ENCODE data around the gene CTTNBP2. TPM values are rescaled to one million over a fixed set of nuclear protein-coding genes. Genes with fewer than 3 reads are reported as not detected.

The CTTNBP2 gene
- total and polyA plus RNA-seq, 7 donors = 0.60 to 11.1 (median 4.9) TPM

DNA sequence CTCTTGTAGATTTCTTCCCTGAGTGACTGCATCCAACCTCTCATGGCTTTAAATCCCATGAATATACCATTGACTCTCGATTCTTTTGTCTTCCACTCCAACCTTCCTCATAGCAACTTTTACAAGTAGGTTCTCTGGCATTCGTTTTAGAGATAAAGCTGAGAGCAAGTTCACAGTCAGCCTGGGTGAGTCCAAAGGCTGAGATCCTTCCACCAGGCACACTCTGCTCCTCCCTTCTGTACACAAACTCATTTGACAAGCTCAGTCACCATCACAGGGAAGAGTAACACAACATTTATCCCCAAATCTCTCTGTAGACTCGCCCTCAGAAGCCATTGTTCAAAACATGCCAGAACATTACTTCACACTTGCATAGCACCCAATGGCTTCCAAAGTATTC lies 10.9 kb downstream of the CTTNBP2 start:
- Histone ChIP-seq H3K36me3 (no peaks in the 10 kb centered on the region), H3K9me3 (no peaks in the 10 kb centered on the region), H3K27ac (no peak overlapping the region), H3K4me3 (no peak overlapping the region), H3K4me1 (peaks cover 0 to 16% (median 10%) of the 10 kb centered on the region in 4 donors), H3K27me3 (no peaks in the 10 kb centered on the region)
- TF ChIP-seq, protein P1, sequence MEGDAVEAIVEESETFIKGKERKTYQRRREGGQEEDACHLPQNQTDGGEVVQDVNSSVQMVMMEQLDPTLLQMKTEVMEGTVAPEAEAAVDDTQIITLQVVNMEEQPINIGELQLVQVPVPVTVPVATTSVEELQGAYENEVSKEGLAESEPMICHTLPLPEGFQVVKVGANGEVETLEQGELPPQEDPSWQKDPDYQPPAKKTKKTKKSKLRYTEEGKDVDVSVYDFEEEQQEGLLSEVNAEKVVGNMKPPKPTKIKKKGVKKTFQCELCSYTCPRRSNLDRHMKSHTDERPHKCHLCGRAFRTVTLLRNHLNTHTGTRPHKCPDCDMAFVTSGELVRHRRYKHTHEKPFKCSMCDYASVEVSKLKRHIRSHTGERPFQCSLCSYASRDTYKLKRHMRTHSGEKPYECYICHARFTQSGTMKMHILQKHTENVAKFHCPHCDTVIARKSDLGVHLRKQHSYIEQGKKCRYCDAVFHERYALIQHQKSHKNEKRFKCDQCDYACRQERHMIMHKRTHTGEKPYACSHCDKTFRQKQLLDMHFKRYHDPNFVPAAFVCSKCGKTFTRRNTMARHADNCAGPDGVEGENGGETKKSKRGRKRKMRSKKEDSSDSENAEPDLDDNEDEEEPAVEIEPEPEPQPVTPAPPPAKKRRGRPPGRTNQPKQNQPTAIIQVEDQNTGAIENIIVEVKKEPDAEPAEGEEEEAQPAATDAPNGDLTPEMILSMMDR (IDR thresholded peaks at IDR 0.05) = no peak
- no peak for TF ChIP-seq POLR2A (IDR thresholded peaks at IDR 0.05)
- no peak for TF ChIP-seq POLR2AphosphoS5 (IDR thresholded peaks at IDR 0.05)
- no peak for TF ChIP-seq EP300 (IDR thresholded peaks at IDR 0.05)
- DNase-seq = no peak
- intact Hi-C loops (cut with DNase I) = no loop called here
- WGBS, 2 donors = 20 to 42% methylated on average over 3 of the region's 3 CpGs

DNA sequence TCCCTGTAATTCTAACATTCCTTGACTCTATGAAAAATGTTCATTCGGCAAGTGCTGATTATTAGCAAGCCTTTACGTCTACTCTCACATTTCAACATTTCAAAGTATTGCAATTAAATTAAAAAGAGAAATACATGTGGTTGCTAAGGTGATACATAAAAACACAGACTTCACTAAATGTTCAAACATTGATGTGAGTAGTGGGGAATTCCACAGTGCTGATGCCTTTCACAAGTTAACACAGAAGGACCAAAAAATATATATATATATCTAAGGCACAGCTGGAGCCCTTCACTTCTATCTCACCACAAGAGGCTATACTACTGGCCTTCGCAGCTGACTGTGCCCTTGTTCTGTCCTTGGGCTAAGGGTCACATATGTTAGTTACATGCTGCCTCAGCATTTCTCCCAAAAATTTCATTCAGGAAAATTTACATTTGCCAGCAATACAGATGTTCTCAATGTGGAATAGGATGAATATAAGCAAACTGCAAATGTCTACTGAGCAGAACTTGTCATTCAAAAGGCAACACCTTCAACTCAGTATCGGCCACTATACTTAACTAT lies 13.9 kb downstream of the CTTNBP2 start:
- Histone ChIP-seq H3K4me1 (peaks cover 0 to 15% (median 10%) of the 10 kb centered on the region in 4 donors), H3K27me3 (no peaks in the 10 kb centered on the region), H3K4me3 (no peak overlapping the region), H3K9me3 (no peaks in the 10 kb centered on the region), H3K27ac (no peak overlapping the region), H3K36me3 (no peaks in the 10 kb centered on the region)
- TF ChIP-seq, protein P1 (IDR thresholded peaks at IDR 0.05) = no peak
- TF ChIP-seq EP300 (IDR thresholded peaks at IDR 0.05) = no peak
- no peak for TF ChIP-seq POLR2A (IDR thresholded peaks at IDR 0.05)
- no peak for TF ChIP-seq POLR2AphosphoS5 (IDR thresholded peaks at IDR 0.05)
- WGBS, 2 donors = 85 to 93% methylated on average over 4 of the region's 4 CpGs
- DNase-seq = no peak
- intact Hi-C loops (cut with DNase I) = no loop called here

DNA sequence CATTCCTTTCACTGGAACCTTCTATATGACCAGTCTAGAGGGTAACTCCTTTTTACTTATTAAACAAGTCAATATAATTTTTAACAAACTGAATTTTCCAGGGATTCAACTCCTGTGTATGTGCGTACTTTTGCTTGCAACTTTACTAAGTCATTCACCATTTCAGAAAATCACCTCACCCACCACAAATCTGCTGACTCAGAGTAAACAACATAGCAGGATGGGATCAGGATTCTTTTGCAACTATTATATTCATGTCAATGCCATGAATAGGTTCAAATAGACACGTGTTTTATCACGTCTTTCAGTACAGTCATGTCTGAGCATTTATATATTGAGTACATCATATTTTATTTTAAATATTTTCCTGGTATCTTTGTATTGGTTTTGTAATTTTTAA lies 14.5 kb downstream of the CTTNBP2 start:
- no peak overlapping the region for H3K27ac ChIP-seq
- WGBS, 2 donors = 89 to 90% methylated on average over 3 of the region's 3 CpGs
- no peaks in the 10 kb centered on the region for H3K9me3 ChIP-seq
- intact Hi-C loops (cut with DNase I) = no loop called here
- no peaks in the 10 kb centered on the region for H3K27me3 ChIP-seq
- DNase-seq = no peak
- TF ChIP-seq, protein P1 (IDR thresholded peaks at IDR 0.05) = no peak
- no peak for TF ChIP-seq POLR2AphosphoS5 (IDR thresholded peaks at IDR 0.05)
- no peak for TF ChIP-seq POLR2A (IDR thresholded peaks at IDR 0.05)
- no peak for TF ChIP-seq EP300 (IDR thresholded peaks at IDR 0.05)
- no peak overlapping the region for H3K4me3 ChIP-seq
- no peaks in the 10 kb centered on the region for H3K36me3 ChIP-seq
- H3K4me1 ChIP-seq = peaks cover 0 to 8% (median 5%) of the 10 kb centered on the region in 4 donors

DNA sequence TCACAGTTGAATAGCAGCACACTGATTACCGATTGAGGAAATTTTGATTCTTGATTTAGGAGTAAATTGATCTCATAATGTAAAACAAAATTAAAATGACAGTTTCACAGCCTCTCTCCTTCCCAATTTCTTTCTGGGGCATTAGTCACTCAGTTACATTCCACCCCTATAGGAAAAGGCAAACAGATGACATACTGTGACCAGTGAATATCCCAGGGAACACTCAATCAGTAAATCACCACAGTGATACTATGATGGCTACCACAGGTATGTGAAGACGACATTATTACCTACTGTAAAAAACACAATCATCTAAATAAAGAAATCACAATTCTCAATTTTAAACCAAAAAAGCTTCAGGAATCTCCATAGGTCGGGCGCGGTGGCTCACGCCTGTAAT lies 15.5 kb downstream of the CTTNBP2 start:
- H3K27me3 ChIP-seq = no peaks in the 10 kb centered on the region
- WGBS, 2 donors = 96 to 98% methylated on average over 6 of the region's 6 CpGs
- intact Hi-C loops (cut with DNase I) = no loop called here
- DNase-seq = no peak
- no peaks in the 10 kb centered on the region for H3K36me3 ChIP-seq
- H3K4me3 ChIP-seq = no peak overlapping the region
- no peak overlapping the region for H3K27ac ChIP-seq
- H3K4me1 ChIP-seq = no peaks in the 10 kb centered on the region
- TF ChIP-seq EP300 (IDR thresholded peaks at IDR 0.05) = no peak
- no peak for TF ChIP-seq POLR2A (IDR thresholded peaks at IDR 0.05)
- TF ChIP-seq, protein P1 (IDR thresholded peaks at IDR 0.05) = no peak
- no peak for TF ChIP-seq POLR2AphosphoS5 (IDR thresholded peaks at IDR 0.05)
- H3K9me3 ChIP-seq = no peaks in the 10 kb centered on the region

DNA sequence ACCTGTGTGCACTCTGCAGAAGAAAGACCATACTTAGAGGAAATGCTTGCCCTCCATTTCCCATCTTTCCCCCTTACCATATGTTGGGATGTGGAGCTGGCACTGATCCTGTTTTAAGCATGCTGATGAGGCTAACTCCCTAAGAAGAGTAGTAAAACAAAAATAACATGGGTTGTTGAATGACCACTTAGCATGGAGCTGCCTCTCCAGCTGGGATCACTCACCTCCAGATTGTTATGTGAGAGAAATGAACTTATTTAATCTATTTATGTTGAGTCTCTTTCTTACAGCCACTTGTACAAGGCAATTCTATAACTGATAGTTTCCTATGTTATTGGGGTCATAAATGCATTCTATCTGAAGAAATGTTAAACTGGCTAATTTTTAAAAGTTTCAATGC lies 17.0 kb downstream of the CTTNBP2 start:
- H3K27me3 ChIP-seq = no peaks in the 10 kb centered on the region
- H3K9me3 ChIP-seq = no peaks in the 10 kb centered on the region
- H3K4me3 ChIP-seq = no peak overlapping the region
- no peak for TF ChIP-seq POLR2A (IDR thresholded peaks at IDR 0.05)
- TF ChIP-seq POLR2AphosphoS5 (IDR thresholded peaks at IDR 0.05) = no peak
- no peak for TF ChIP-seq EP300 (IDR thresholded peaks at IDR 0.05)
- TF ChIP-seq, protein P1 (IDR thresholded peaks at IDR 0.05) = no peak
- DNase-seq = no peak
- intact Hi-C loops (cut with DNase I) = no loop called here
- no peaks in the 10 kb centered on the region for H3K36me3 ChIP-seq
- no peaks in the 10 kb centered on the region for H3K4me1 ChIP-seq
- no peak overlapping the region for H3K27ac ChIP-seq
